HepG2 (cell line): ENCODE data around the gene RYK. TPM values are rescaled to one million over a fixed set of nuclear protein-coding genes. Genes with fewer than 3 reads are reported as not detected.
A peak's percentile ranks its signal among the peaks of the same experiment; 100 is the strongest.

ENCODE experiments used
- CBX5 ChIP-seq: sonication (generic); formaldehyde crosslinking; IDR thresholded peaks from 2 replicates; pipeline ENCODE4 v1.4.0; 2020; ENCODE audit warnings: missing genetic modification reagents, borderline replicate concordance
- ETV5 ChIP-seq: IDR thresholded peaks from 2 replicates; pipeline ENCODE4 v1.6.1; 2018; ENCODE audit warnings: missing biosample characterization, missing genetic modification reagents, inconsistent platforms, borderline replicate concordance
- HDAC2 ChIP-seq: sonication (generic); formaldehyde crosslinking; IDR thresholded peaks from 2 replicates; pipeline ENCODE4 v1.4.0; 2020; ENCODE audit warnings: missing genetic modification reagents
- IKZF5 ChIP-seq: IDR thresholded peaks from 2 replicates; pipeline ENCODE4 v1.6.1; 2018; ENCODE audit warnings: missing genetic modification reagents, mild to moderate bottlenecking, missing compliant biosample characterization
- KAT8 ChIP-seq: IDR thresholded peaks from 2 replicates; pipeline ENCODE4 v1.6.1; 2016; ENCODE audit warnings: missing genetic modification reagents, missing compliant biosample characterization
- MBNL3 ChIP-seq: fragments of 250-450 bp; sonication (Bioruptor Pico); conservative IDR thresholded peaks from 2 replicates; pipeline ENCODE4 v1.8.0; 2022; ENCODE audit warnings: mild to moderate bottlenecking, inconsistent platforms
- PHF5A ChIP-seq: IDR thresholded peaks from one replicate; pipeline ENCODE4 v1.6.1; 2018; ENCODE audit warnings: low read depth, missing genetic modification reagents; ENCODE audit not compliant: unreplicated experiment
- PRPF4 ChIP-seq: fragments of 200-400 bp; formaldehyde crosslinking; IDR thresholded peaks from 2 replicates; pipeline ENCODE4 v1.6.1; 2016; ENCODE audit warnings: low read length, low read depth; ENCODE audit not compliant: poor library complexity, severe bottlenecking
- RFX1 ChIP-seq: fragments of 450-650 bp; IDR thresholded peaks from 2 replicates; pipeline ENCODE4 v1.6.1; 2017
- ZNF121 ChIP-seq: sonication (generic); formaldehyde crosslinking; IDR thresholded peaks from 2 replicates; pipeline ENCODE4 v1.5.0; 2020; ENCODE audit warnings: mild to moderate bottlenecking, missing genetic modification reagents
- ZNF235 ChIP-seq: sonication (generic); formaldehyde crosslinking; IDR thresholded peaks from 2 replicates; pipeline ENCODE4 v1.8.1; 2023; ENCODE audit warnings: mild to moderate bottlenecking, missing genetic modification reagents, borderline replicate concordance
- ZNF543 ChIP-seq: sonication (generic); formaldehyde crosslinking; IDR thresholded peaks from 2 replicates; pipeline ENCODE4 v1.4.0; 2020; ENCODE audit warnings: mild to moderate bottlenecking, missing genetic modification reagents
- ZNF574 ChIP-seq: sonication (generic); formaldehyde crosslinking; IDR thresholded peaks from 2 replicates; pipeline ENCODE4 v1.4.0; 2020; ENCODE audit warnings: missing genetic modification reagents
- ZNF782 ChIP-seq: sonication (generic); formaldehyde crosslinking; IDR thresholded peaks from 2 replicates; pipeline ENCODE4 v1.4.0; 2020; ENCODE audit warnings: missing genetic modification reagents, mild to moderate bottlenecking, borderline replicate concordance
- ZNF83 ChIP-seq: sonication (generic); formaldehyde crosslinking; IDR thresholded peaks from 2 replicates; pipeline ENCODE4 v1.4.0; 2020; ENCODE audit warnings: missing genetic modification reagents, mild to moderate bottlenecking, borderline replicate concordance
- polyA plus RNA-seq, 8 experiments: library from polyadenylated mRNA; depleted of rRNA in 3 of 8; stranded (reverse) in 7 of 8; unstranded in 1 of 8; fragments of >200 nt; fragmentation: Illumina TruSeq in 4 of 8; extraction: Trizol in 4 of 8; gene quantifications; 2 replicates each; pipeline versions ENCODE4 v1.2.1 to v1.2.3, GENCODE V29; 2011 to 2016; ENCODE audit warnings: low read depth in 4 of 8, missing spikeins in 1 of 8, mixed read lengths in 1 of 8; ENCODE audit not compliant: insufficient read depth in 1 of 8
- total RNA-seq, 5 experiments: library from RNA; depleted of rRNA; stranded (reverse); fragments of >200 nt; fragmentation: Illumina TruSeq; extraction: Trizol; gene quantifications; 2 replicates each; pipeline ENCODE4 v1.2.3, GENCODE V29; 2016; ENCODE audit warnings: low read depth in 1 of 5
- TF ChIP-seq, protein P1 (sequence below): IDR thresholded peaks from 2 replicates; pipeline ENCODE4 v1.6.1; 2016; ENCODE audit warnings: missing compliant biosample characterization, missing genetic modification reagents, borderline replicate concordance
- TF ChIP-seq, protein P2 (sequence below): sonication (generic); IDR thresholded peaks from 2 replicates; pipeline ENCODE4 v1.6.1; 2016; ENCODE audit warnings: low read depth, borderline replicate concordance
- TF ChIP-seq, protein P3 (sequence below): sonication (generic); formaldehyde crosslinking; IDR thresholded peaks from 2 replicates; pipeline ENCODE4 v1.8.0; 2022; ENCODE audit warnings: mild to moderate bottlenecking, missing genetic modification reagents, moderate library complexity
- TF ChIP-seq, protein P4 (sequence below), 2 experiments: sonication (generic) in 1 of 2; formaldehyde crosslinking in 1 of 2; IDR thresholded peaks; 2 replicates each; pipeline versions ENCODE4 v1.4.0 to v1.6.1; 2018 to 2020; ENCODE audit warnings: missing genetic modification reagents in 2 of 2, borderline replicate concordance in 1 of 2, low read depth in 1 of 2, mild to moderate bottlenecking in 1 of 2, missing biosample characterization in 1 of 2

RYK gene
- total and polyA plus RNA-seq, 2 of the 13 experiments (the other 11 are each of a cell fraction or from before 2014, with no cell fraction given): 35.0 to 66.2 TPM

GRCh38 chr3:134249935-134250716 lies 533 bp downstream of the RYK start (continued):
- 0 out of 2 replicates have a peak, but pooled peaks have one; percentile 32 for TF ChIP-seq HDAC2 (CRISPR knock-in tag)
- 0 out of 2 replicates have a peak, but pooled peaks have one; percentile 47 for TF ChIP-seq ZNF235
- TF ChIP-seq ZNF543 (CRISPR knock-in tag): peak; percentile 17; the same call in 1 of the 2 replicates
- TF ChIP-seq KAT8 (CRISPR knock-in tag): 0 out of 2 replicates have a peak, but pooled peaks have one; percentile 19
- TF ChIP-seq MBNL3 (CRISPR knock-in tag): no peak
- TF ChIP-seq ETV5 (CRISPR knock-in tag): peak; percentile 66
- no peak for TF ChIP-seq RFX1
- no peak for TF ChIP-seq ZNF83
- TF ChIP-seq ZNF574 (CRISPR knock-in tag): peak; percentile 41
- 0 out of 2 replicates have a peak, but pooled peaks have one; percentile 46 for TF ChIP-seq ZNF782 (CRISPR knock-in tag)
- TF ChIP-seq CBX5: no peak
- peak; percentile 20; the same call in 1 of the 2 replicates for TF ChIP-seq ZNF121 (CRISPR knock-in tag)
- no peak for TF ChIP-seq IKZF5 (CRISPR knock-in tag)
- TF ChIP-seq, protein P1, sequence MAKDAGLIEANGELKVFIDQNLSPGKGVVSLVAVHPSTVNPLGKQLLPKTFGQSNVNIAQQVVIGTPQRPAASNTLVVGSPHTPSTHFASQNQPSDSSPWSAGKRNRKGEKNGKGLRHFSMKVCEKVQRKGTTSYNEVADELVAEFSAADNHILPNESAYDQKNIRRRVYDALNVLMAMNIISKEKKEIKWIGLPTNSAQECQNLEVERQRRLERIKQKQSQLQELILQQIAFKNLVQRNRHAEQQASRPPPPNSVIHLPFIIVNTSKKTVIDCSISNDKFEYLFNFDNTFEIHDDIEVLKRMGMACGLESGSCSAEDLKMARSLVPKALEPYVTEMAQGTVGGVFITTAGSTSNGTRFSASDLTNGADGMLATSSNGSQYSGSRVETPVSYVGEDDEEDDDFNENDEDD (CRISPR knock-in tag): peak; percentile 46; the same call in 1 of the 2 replicates
- TF ChIP-seq PRPF4: no peak
- TF ChIP-seq PHF5A: peak; percentile 14
- TF ChIP-seq, protein P2, sequence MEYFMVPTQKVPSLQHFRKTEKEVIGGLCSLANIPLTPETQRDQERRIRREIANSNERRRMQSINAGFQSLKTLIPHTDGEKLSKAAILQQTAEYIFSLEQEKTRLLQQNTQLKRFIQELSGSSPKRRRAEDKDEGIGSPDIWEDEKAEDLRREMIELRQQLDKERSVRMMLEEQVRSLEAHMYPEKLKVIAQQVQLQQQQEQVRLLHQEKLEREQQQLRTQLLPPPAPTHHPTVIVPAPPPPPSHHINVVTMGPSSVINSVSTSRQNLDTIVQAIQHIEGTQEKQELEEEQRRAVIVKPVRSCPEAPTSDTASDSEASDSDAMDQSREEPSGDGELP: no peak
- TF ChIP-seq, protein P3, sequence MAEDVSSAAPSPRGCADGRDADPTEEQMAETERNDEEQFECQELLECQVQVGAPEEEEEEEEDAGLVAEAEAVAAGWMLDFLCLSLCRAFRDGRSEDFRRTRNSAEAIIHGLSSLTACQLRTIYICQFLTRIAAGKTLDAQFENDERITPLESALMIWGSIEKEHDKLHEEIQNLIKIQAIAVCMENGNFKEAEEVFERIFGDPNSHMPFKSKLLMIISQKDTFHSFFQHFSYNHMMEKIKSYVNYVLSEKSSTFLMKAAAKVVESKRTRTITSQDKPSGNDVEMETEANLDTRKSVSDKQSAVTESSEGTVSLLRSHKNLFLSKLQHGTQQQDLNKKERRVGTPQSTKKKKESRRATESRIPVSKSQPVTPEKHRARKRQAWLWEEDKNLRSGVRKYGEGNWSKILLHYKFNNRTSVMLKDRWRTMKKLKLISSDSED: no peak
- TF ChIP-seq, protein P4, sequence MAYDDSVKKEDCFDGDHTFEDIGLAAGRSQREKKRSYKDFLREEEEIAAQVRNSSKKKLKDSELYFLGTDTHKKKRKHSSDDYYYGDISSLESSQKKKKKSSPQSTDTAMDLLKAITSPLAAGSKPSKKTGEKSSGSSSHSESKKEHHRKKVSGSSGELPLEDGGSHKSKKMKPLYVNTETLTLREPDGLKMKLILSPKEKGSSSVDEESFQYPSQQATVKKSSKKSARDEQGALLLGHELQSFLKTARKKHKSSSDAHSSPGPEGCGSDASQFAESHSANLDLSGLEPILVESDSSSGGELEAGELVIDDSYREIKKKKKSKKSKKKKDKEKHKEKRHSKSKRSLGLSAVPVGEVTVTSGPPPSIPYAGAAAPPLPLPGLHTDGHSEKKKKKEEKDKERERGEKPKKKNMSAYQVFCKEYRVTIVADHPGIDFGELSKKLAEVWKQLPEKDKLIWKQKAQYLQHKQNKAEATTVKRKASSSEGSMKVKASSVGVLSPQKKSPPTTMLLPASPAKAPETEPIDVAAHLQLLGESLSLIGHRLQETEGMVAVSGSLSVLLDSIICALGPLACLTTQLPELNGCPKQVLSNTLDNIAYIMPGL (CRISPR knock-in tag; IDR thresholded peaks at IDR 0.05; ENCODE audit: borderline replicate concordance in 1 of 2, low read depth in 1 of 2): peak in 1 of 2 experiments; percentile 60; a peak in 3 of 4 replicates
